ENCODE data around the gene PARVG.

Gene PARVG

GRCh38 chr22:44209343-44209742 lies 28.6 kb downstream of the PARVG start:
- no peak for DNase-seq (ENCODE audit: low read depth)
- H3K4me3 ChIP-seq (replicated peaks; ENCODE audit: low read depth, low read length) = no peak overlapping the region
- no peak for TF ChIP-seq CTCF (IDR thresholded peaks at IDR 0.05; ENCODE audit: low read length, missing control alignments)

- no peak overlapping the region for H3K4me3 ChIP-seq (replicated peaks; ENCODE audit: low read depth, low read length)
- DNase-seq (ENCODE audit: low read depth) = peak; percentile 8
- no peak for TF ChIP-seq CTCF (IDR thresholded peaks at IDR 0.05; ENCODE audit: low read length, missing control alignments)
Measured at GRCh38 chr22:44210722-44211121, 30.0 kb downstream of the PARVG start.

- no peak for TF ChIP-seq CTCF (IDR thresholded peaks at IDR 0.05; ENCODE audit: low read length, missing control alignments)
- DNase-seq (ENCODE audit: low read depth) = no peak
- H3K4me3 ChIP-seq (replicated peaks; ENCODE audit: low read depth, low read length) = no peak overlapping the region
Measured at GRCh38 chr22:44211256-44211945, 30.7 kb downstream of the PARVG start.

- no peak for DNase-seq (ENCODE audit: low read depth)
- no peak for TF ChIP-seq CTCF (IDR thresholded peaks at IDR 0.05; ENCODE audit: low read length, missing control alignments)
- no peak overlapping the region for H3K4me3 ChIP-seq (replicated peaks; ENCODE audit: low read depth, low read length)
Measured at GRCh38 chr22:44211946-44212930, 31.5 kb downstream of the PARVG start.

- H3K4me3 ChIP-seq (replicated peaks; ENCODE audit: low read depth, low read length) = no peak overlapping the region
- DNase-seq (ENCODE audit: low read depth) = no peak
- no peak for TF ChIP-seq CTCF (IDR thresholded peaks at IDR 0.05; ENCODE audit: low read length, missing control alignments)
Measured at GRCh38 chr22:44212936-44213335, 32.2 kb downstream of the PARVG start.

GRCh38 chr22:44213489-44214043 lies 32.8 kb downstream of the PARVG start:
- DNase-seq (ENCODE audit: low read depth) = no peak
- no peak for TF ChIP-seq CTCF (IDR thresholded peaks at IDR 0.05; ENCODE audit: low read length, missing control alignments)
- H3K4me3 ChIP-seq (replicated peaks; ENCODE audit: low read depth, low read length) = no peak overlapping the region
